ENCODE results near the gene C4orf17.

Gene C4orf17

GRCh38 chr4:99467887-99468286 lies 42.9 kb upstream of the C4orf17 start:
- no peak overlapping the region for H3K23ac ChIP-seq (ENCODE audit: low read length in 2 of 2)
- H3K79me1 ChIP-seq (replicated peaks; ENCODE audit: low read length, poor library complexity, severe bottlenecking): no peaks in the 10 kb centered on the region
- H2AK5ac ChIP-seq (ENCODE audit: low read length, severe bottlenecking): no peak overlapping the region
- no peak for DNase-seq
- H3K4me1 ChIP-seq (ENCODE audit: control insufficient read depth, insufficient read depth, low read depth, low read length): no peaks in the 10 kb centered on the region
- no peak overlapping the region for H2BK5ac ChIP-seq (ENCODE audit: low read depth, low read length, poor library complexity, severe bottlenecking)
- no peak overlapping the region for H3K14ac ChIP-seq (ENCODE audit: low read length in 2 of 2)
- no CpG with 5 or more reads among the region's 2 CpGs for WGBS
- no peak overlapping the region for H2BK12ac ChIP-seq (ENCODE audit: low read length in 2 of 2)
- no peak overlapping the region for H3K4ac ChIP-seq (ENCODE audit: low read depth in 1 of 2, low read length in 2 of 2)
- no peaks in the 10 kb centered on the region for H3K27me3 ChIP-seq (ENCODE audit: control insufficient read depth in 1 of 2, insufficient read depth in 1 of 2, low read length in 2 of 2)
- no peak overlapping the region for H4K91ac ChIP-seq (ENCODE audit: low read length)
- H2BK15ac ChIP-seq (ENCODE audit: low read depth, poor library complexity, severe bottlenecking): no peak overlapping the region
- no peak overlapping the region for H3K9ac ChIP-seq (ENCODE audit: low read length)
- no peak overlapping the region for H3K27ac ChIP-seq (ENCODE audit: low read length, poor library complexity, severe bottlenecking)
- H3K18ac ChIP-seq (ENCODE audit: low read depth in 1 of 2, low read length in 2 of 2): no peak overlapping the region
- no peak overlapping the region for H4K8ac ChIP-seq (ENCODE audit: low read length)
- H2AFZ ChIP-seq (ENCODE audit: low read depth, low read length): no peak overlapping the region
- no peaks in the 10 kb centered on the region for H3K36me3 ChIP-seq (ENCODE audit: control insufficient read depth in 1 of 2, insufficient read depth in 2 of 2, low read depth in 1 of 2, low read length in 2 of 2)
- H3K4me2 ChIP-seq (ENCODE audit: low read length, poor library complexity, severe bottlenecking): no peak overlapping the region
- no peak overlapping the region for H2BK120ac ChIP-seq (ENCODE audit: low read depth, low read length)
- H3K4me3 ChIP-seq (ENCODE audit: insufficient read depth in 1 of 2, low read depth in 1 of 2, low read length in 2 of 2): no peak overlapping the region
- no peaks in the 10 kb centered on the region for H3K9me3 ChIP-seq (ENCODE audit: control insufficient read depth, low read length)

- DNase-seq: peak; percentile 18
- WGBS: no CpG with 5 or more reads among the region's 1 CpG
These were observed 41.9 kb upstream of the C4orf17 start for GRCh38 chr4:99468889-99469288.

GRCh38 chr4:99471349-99471748 lies 39.5 kb upstream of the C4orf17 start:
- Histone ChIP-seq H4K8ac (ENCODE audit: low read length) (no peak overlapping the region), H3K79me1 (replicated peaks; ENCODE audit: low read length, poor library complexity, severe bottlenecking) (no peaks in the 10 kb centered on the region), H2BK5ac (ENCODE audit: low read depth, low read length, poor library complexity, severe bottlenecking) (no peak overlapping the region), H3K4me1 (ENCODE audit: control insufficient read depth, insufficient read depth, low read depth, low read length) (peaks cover 2% of the 10 kb centered on the region), H3K27me3 (ENCODE audit: control insufficient read depth in 1 of 2, insufficient read depth in 1 of 2, low read length in 2 of 2) (no peaks in the 10 kb centered on the region), H2BK120ac (ENCODE audit: low read depth, low read length) (no peak overlapping the region), H2AFZ (ENCODE audit: low read depth, low read length) (no peak overlapping the region), H3K23ac (ENCODE audit: low read length in 2 of 2) (no peak overlapping the region), H3K9me3 (ENCODE audit: control insufficient read depth, low read length) (no peaks in the 10 kb centered on the region), H2AK5ac (ENCODE audit: low read length, severe bottlenecking) (no peak overlapping the region), H3K4me2 (ENCODE audit: low read length, poor library complexity, severe bottlenecking) (no peak overlapping the region), H3K4ac (ENCODE audit: low read depth in 1 of 2, low read length in 2 of 2) (no peak overlapping the region), H3K27ac (ENCODE audit: low read length, poor library complexity, severe bottlenecking) (no peak overlapping the region), H3K14ac (ENCODE audit: low read length in 2 of 2) (no peak overlapping the region), H3K4me3 (ENCODE audit: insufficient read depth in 1 of 2, low read depth in 1 of 2, low read length in 2 of 2) (no peak overlapping the region), H3K9ac (ENCODE audit: low read length) (no peak overlapping the region), H4K91ac (ENCODE audit: low read length) (no peak overlapping the region), H2BK15ac (ENCODE audit: low read depth, poor library complexity, severe bottlenecking) (no peak overlapping the region), H3K36me3 (ENCODE audit: control insufficient read depth in 1 of 2, insufficient read depth in 2 of 2, low read depth in 1 of 2, low read length in 2 of 2) (no peaks in the 10 kb centered on the region), H3K18ac (ENCODE audit: low read depth in 1 of 2, low read length in 2 of 2) (no peak overlapping the region), H2BK12ac (ENCODE audit: low read length in 2 of 2) (no peak overlapping the region)
- DNase-seq: no peak

More at GRCh38 chr4:99468889-99469288, 41.9 kb upstream of the C4orf17 start:
- Histone ChIP-seq H3K4me1 (ENCODE audit: control insufficient read depth, insufficient read depth, low read depth, low read length) (peaks cover 2% of the 10 kb centered on the region), H3K9me3 (ENCODE audit: control insufficient read depth, low read length) (no peaks in the 10 kb centered on the region), H3K36me3 (ENCODE audit: control insufficient read depth in 1 of 2, insufficient read depth in 2 of 2, low read depth in 1 of 2, low read length in 2 of 2) (no peaks in the 10 kb centered on the region), H3K79me1 (replicated peaks; ENCODE audit: low read length, poor library complexity, severe bottlenecking) (no peaks in the 10 kb centered on the region), H3K27ac (ENCODE audit: low read length, poor library complexity, severe bottlenecking) (no peak overlapping the region), H2BK120ac (ENCODE audit: low read depth, low read length) (no peak overlapping the region), H2AFZ (ENCODE audit: low read depth, low read length) (no peak overlapping the region), H2AK5ac (ENCODE audit: low read length, severe bottlenecking) (no peak overlapping the region), H4K8ac (ENCODE audit: low read length) (no peak overlapping the region), H3K18ac (ENCODE audit: low read depth in 1 of 2, low read length in 2 of 2) (no peak overlapping the region), H3K4me2 (ENCODE audit: low read length, poor library complexity, severe bottlenecking) (no peak overlapping the region), H3K4me3 (ENCODE audit: insufficient read depth in 1 of 2, low read depth in 1 of 2, low read length in 2 of 2) (no peak overlapping the region), H2BK12ac (ENCODE audit: low read length in 2 of 2) (no peak overlapping the region), H3K14ac (ENCODE audit: low read length in 2 of 2) (no peak overlapping the region), H3K23ac (ENCODE audit: low read length in 2 of 2) (no peak overlapping the region), H3K4ac (ENCODE audit: low read depth in 1 of 2, low read length in 2 of 2) (no peak overlapping the region), H4K91ac (ENCODE audit: low read length) (no peak overlapping the region), H2BK5ac (ENCODE audit: low read depth, low read length, poor library complexity, severe bottlenecking) (no peak overlapping the region), H3K9ac (ENCODE audit: low read length) (no peak overlapping the region), H2BK15ac (ENCODE audit: low read depth, poor library complexity, severe bottlenecking) (no peak overlapping the region), H3K27me3 (ENCODE audit: control insufficient read depth in 1 of 2, insufficient read depth in 1 of 2, low read length in 2 of 2) (no peaks in the 10 kb centered on the region)

- no CpG with 5 or more reads among the region's 1 CpG for WGBS
- DNase-seq: no peak
These were observed 38.9 kb upstream of the C4orf17 start for GRCh38 chr4:99471896-99472295.

More at GRCh38 chr4:99471896-99472295, 38.9 kb upstream of the C4orf17 start:
- Histone ChIP-seq H3K4me1 (ENCODE audit: control insufficient read depth, insufficient read depth, low read depth, low read length) (peaks cover 2% of the 10 kb centered on the region), H3K9me3 (ENCODE audit: control insufficient read depth, low read length) (no peaks in the 10 kb centered on the region), H3K27ac (ENCODE audit: low read length, poor library complexity, severe bottlenecking) (no peak overlapping the region), H3K4me2 (ENCODE audit: low read length, poor library complexity, severe bottlenecking) (no peak overlapping the region), H3K9ac (ENCODE audit: low read length) (no peak overlapping the region), H2BK15ac (ENCODE audit: low read depth, poor library complexity, severe bottlenecking) (no peak overlapping the region), H2BK120ac (ENCODE audit: low read depth, low read length) (no peak overlapping the region), H2AFZ (ENCODE audit: low read depth, low read length) (no peak overlapping the region), H4K8ac (ENCODE audit: low read length) (no peak overlapping the region), H3K36me3 (ENCODE audit: control insufficient read depth in 1 of 2, insufficient read depth in 2 of 2, low read depth in 1 of 2, low read length in 2 of 2) (no peaks in the 10 kb centered on the region), H3K27me3 (ENCODE audit: control insufficient read depth in 1 of 2, insufficient read depth in 1 of 2, low read length in 2 of 2) (no peaks in the 10 kb centered on the region), H3K79me1 (replicated peaks; ENCODE audit: low read length, poor library complexity, severe bottlenecking) (no peaks in the 10 kb centered on the region), H3K4me3 (ENCODE audit: insufficient read depth in 1 of 2, low read depth in 1 of 2, low read length in 2 of 2) (no peak overlapping the region), H3K23ac (ENCODE audit: low read length in 2 of 2) (no peak overlapping the region), H3K18ac (ENCODE audit: low read depth in 1 of 2, low read length in 2 of 2) (no peak overlapping the region), H3K14ac (ENCODE audit: low read length in 2 of 2) (no peak overlapping the region), H3K4ac (ENCODE audit: low read depth in 1 of 2, low read length in 2 of 2) (no peak overlapping the region), H2BK12ac (ENCODE audit: low read length in 2 of 2) (no peak overlapping the region), H2AK5ac (ENCODE audit: low read length, severe bottlenecking) (no peak overlapping the region), H2BK5ac (ENCODE audit: low read depth, low read length, poor library complexity, severe bottlenecking) (no peak overlapping the region), H4K91ac (ENCODE audit: low read length) (no peak overlapping the region)
